Naive B cell (primary cell): ENCODE results near the gene IRF2BP1. TPM values are rescaled to one million over a fixed set of nuclear protein-coding genes. Genes with fewer than 3 reads are reported as not detected.
A peak's percentile ranks its signal among the peaks of the same experiment; 100 is the strongest.

Experiments used
- ATAC-seq, 2 donors: fragments of 150-1000 bp; cut with Tn5 transposase; 2 replicates each; pipeline ENCODE4 v1.10.0; 2021; ENCODE audit warnings: low read depth in 2 of 2, mild to moderate bottlenecking in 2 of 2, moderate library complexity in 2 of 2
- DNase-seq: peaks from one replicate; pipeline ENCODE4 v3.0.0; 2022
- H3K27ac Mint-ChIP-seq, 6 donors: one replicate each; pipeline ENCODE4 v1.8.0; 2020 to 2022; ENCODE audit warnings: mild to moderate bottlenecking in 6 of 6, mixed read lengths in 6 of 6, moderate library complexity in 5 of 6, inconsistent platforms in 2 of 6
- H3K27me3 Mint-ChIP-seq, 3 donors: one replicate each; pipeline ENCODE4 v1.8.0; 2021 to 2022; ENCODE audit warnings: mixed read lengths in 3 of 3, mild to moderate bottlenecking in 1 of 3
- H3K36me3 Mint-ChIP-seq, 2 donors: one replicate each; pipeline ENCODE4 v1.8.0; 2020 to 2022; ENCODE audit warnings: mixed read lengths in 2 of 2, inconsistent platforms in 1 of 2, mild to moderate bottlenecking in 1 of 2
- H3K4me1 Mint-ChIP-seq, 3 donors: one replicate each; pipeline ENCODE4 v1.8.0; 2020 to 2022; ENCODE audit warnings: mixed read lengths in 3 of 3, inconsistent platforms in 1 of 3, mild to moderate bottlenecking in 1 of 3, moderate library complexity in 1 of 3
- H3K4me3 Mint-ChIP-seq, 8 donors: one replicate each; pipeline ENCODE4 v1.8.0; 2020 to 2022; ENCODE audit warnings: mild to moderate bottlenecking in 8 of 8, mixed read lengths in 8 of 8, moderate library complexity in 8 of 8, inconsistent platforms in 2 of 8
- H3K9me3 Mint-ChIP-seq, 7 donors: one replicate each; pipeline ENCODE4 v1.8.0; 2020 to 2022; ENCODE audit warnings: mixed read lengths in 7 of 7, mild to moderate bottlenecking in 5 of 7, inconsistent platforms in 2 of 7, moderate library complexity in 1 of 7
- polyA plus RNA-seq, 6 donors: library from polyadenylated mRNA; unstranded; fragments of 300-500 nt; fragmentation: Illumina TruSeq; gene quantifications; one replicate each; pipeline ENCODE4 v1.2.3, GENCODE V29; 2021; ENCODE audit warnings: low read depth in 6 of 6

Gene IRF2BP1
- polyA plus RNA-seq, 6 donors from 2014 or later = 3.1 to 10.1 (median 5.9) TPM

DNA sequence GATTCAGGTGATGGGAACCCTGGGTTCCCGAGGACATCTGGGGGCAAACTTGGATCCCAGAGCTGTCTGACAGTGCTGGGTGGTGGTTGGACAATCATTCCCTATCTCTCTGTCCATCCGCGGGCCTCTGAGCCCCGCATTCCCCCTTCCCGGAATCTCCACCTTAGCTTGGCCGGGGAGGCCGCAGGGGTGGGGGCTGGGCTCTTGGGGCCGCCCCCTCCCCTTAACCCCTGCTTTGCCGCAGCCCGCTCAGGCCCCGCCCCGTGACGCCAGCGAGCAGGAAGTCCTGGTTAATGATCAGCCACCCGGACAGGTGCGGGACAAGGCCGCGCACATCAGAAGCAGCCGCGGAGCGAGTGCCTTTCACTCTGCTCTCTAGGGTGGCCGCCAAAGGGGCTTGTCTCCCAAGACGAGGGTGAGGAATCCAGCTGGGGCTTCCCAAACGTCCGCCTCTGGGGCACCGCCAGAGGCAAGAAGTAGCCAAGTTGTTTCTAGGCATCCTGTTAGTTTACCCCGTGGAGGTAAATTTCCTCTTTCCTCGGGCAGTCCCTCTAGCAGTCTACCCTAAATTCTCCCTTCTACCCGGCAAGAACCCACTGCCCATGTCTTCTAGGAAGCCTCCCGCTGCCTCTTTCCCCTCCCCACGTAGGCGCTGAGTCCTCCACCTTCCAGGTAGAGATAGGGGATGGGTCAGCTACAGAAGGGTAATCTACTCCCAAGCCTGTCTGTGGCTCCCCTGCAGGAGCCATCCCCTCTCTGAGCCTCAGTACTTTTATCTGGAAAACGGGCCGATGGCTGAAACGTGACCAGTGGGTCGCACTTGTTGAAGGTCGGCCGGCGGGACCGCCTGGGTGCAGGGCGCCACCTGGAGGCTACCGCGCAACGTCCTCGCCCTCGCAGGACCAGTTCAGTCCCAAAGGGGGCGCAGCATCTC lies 3.0 kb downstream of the IRF2BP1 start:
- H3K27me3 Mint-ChIP-seq = peaks cover 12 to 27% (median 12%) of the 10 kb centered on the region in 3 donors
- DNase-seq (peak; percentile 75), ATAC-seq (peak; percentile 14 to 18)
- peaks cover 19 to 35% (median 22%) of the 10 kb centered on the region in 3 donors for H3K4me1 Mint-ChIP-seq
- peaks cover 0 to 2% (median 0%) of the 10 kb centered on the region in 7 donors for H3K9me3 Mint-ChIP-seq
- H3K4me3 Mint-ChIP-seq = peak overlapping the region; percentile 70 to 88 (median 84)
- H3K27ac Mint-ChIP-seq = peak overlapping the region in 3 of 6 donors; percentile 33 to 96 (median 85)
- peaks cover 0 to 7% of the 10 kb centered on the region in 2 donors for H3K36me3 Mint-ChIP-seq

DNA sequence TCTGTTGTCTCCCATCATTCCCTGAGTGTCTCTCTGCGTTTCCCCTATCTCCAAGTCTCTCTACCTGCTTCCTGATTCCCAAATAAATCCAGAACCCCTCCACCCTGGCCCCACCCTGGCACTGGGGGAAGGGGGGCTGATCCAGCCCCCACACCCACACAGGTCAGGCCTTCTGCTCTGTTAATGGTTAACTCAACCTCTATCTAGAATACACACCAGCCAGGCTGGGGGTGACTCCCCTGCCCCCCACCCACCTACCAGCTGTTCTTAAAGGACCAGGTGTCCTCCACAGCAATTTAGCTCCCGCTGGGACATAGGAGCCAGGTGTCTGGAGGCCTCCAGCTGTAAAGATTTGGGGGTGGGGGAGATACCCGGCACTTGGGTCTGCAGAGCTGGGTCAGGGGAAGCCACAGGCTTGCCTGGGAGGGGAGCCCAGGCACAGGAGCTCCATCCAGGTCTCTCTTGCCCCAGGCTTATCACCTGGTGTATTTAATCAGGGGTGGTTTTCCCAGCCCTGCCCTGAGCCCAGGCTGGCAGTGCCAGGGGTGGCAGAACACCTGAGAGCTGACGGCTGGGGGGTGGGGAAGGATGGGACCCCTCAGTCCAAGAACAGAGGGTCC lies 3.9 kb downstream of the IRF2BP1 start:
- H3K36me3 Mint-ChIP-seq = peaks cover 0 to 7% of the 10 kb centered on the region in 2 donors
- H3K4me1 Mint-ChIP-seq = peaks cover 22 to 39% (median 22%) of the 10 kb centered on the region in 3 donors
- H3K27me3 Mint-ChIP-seq = peaks cover 15 to 36% (median 21%) of the 10 kb centered on the region in 3 donors
- H3K9me3 Mint-ChIP-seq = peaks cover 0 to 2% (median 0%) of the 10 kb centered on the region in 7 donors
- ATAC-seq (no peak), DNase-seq (no peak)
- peak overlapping the region in 1 of 6 donors; percentile 79 for H3K27ac Mint-ChIP-seq
- peak overlapping the region in 2 of 8 donors; percentile 37 to 40 for H3K4me3 Mint-ChIP-seq

DNA sequence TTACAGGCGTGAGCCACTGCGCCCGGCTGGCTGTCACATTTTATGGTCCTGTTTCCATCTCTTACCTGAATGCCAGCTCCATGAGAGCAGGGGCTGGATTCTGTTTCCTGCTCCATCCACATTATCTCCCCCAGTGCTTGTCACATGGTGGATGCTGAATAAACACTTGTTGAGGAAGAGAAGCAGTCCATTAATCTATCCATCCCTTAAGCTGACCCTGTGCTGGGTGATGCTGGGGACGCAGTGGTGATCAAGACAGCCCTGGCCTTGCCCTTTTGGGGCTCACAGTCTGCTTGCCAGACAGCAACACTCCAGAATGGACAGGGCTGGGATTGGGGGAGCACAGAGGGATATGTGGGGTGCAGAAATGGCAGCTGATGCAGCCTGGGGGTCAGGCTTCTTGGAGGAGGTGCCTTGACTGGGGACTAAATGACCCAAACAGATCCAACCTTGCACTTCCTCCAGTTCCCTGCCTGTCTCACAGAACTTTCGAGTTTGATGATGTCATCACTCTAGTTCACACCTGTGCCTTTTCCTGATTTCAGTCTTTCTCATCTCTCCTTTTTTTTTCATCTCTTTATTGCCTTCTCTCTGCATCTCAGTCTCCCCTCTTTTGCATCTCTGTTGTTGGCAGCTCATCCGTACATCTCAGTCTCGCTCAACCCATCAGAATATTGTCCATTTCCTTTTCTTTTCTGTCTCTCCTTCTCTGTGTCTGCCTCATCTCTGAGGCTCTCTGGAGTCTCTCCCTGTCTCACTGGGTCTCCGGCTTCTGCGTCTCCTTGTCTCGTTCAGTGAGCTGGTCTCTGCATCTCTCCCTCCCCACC lies 4.6 kb downstream of the IRF2BP1 start:
- Mint-ChIP-seq H3K9me3 (peaks cover 0 to 2% (median 0%) of the 10 kb centered on the region in 7 donors), H3K4me1 (peaks cover 19 to 33% (median 24%) of the 10 kb centered on the region in 3 donors), H3K36me3 (peaks cover 0 to 7% of the 10 kb centered on the region in 2 donors), H3K27me3 (peaks cover 18 to 41% (median 25%) of the 10 kb centered on the region in 3 donors), H3K27ac (peak overlapping the region in 1 of 6 donors; percentile 79), H3K4me3 (peak overlapping the region in 2 of 8 donors; percentile 37 to 40)
- no peak for DNase-seq
- no peak for ATAC-seq

DNA sequence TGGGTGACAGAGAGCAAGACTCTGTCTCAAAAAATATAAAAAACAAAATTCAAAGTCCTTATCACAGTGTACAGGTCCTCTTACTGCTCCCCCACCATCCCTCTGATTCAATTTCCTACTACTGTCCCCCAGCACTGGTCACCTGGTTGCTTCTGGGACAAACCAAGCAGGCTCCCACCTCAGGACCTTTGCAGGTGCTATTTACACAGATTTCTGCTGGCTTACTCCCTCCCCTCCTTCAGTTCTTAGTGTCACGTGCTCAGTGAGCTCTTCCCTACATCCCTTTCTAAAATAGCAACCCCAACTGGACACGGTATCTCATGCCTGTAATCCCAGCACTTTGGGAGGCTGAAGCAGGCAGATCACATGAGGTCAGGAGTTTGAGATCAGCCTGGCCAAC lies 6.0 kb downstream of the IRF2BP1 start:
- Mint-ChIP-seq H3K4me1 (peaks cover 18 to 32% (median 23%) of the 10 kb centered on the region in 3 donors), H3K27me3 (peaks cover 28 to 54% (median 38%) of the 10 kb centered on the region in 3 donors), H3K27ac (peak overlapping the region in 1 of 6 donors; percentile 13), H3K9me3 (peaks cover 0 to 2% (median 0%) of the 10 kb centered on the region in 7 donors), H3K4me3 (peak overlapping the region in 1 of 8 donors; percentile 63), H3K36me3 (peaks cover 0 to 7% of the 10 kb centered on the region in 2 donors)
- DNase-seq = no peak
- no peak for ATAC-seq

DNA sequence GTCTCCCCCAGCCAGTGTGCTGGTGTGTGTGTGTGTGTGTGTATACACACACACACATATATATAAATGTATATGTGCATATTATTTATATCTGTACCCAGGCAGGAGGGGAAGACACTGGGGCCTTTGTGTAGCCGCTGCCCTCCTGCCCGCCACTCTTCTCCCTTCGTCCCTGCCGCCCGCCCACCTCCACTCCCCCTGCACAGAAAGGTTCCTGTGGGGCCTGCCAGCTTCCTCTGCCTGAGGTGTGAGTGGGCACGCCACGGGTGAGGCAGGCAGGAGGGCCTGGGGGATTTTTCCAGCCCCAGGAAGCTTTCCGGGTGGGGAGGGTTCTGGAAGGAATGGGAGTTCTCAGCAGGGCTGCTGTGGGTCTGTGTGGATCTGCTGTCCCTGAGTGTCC lies 6.9 kb downstream of the IRF2BP1 start:
- peaks cover 18 to 28% (median 23%) of the 10 kb centered on the region in 3 donors for H3K4me1 Mint-ChIP-seq
- no peak overlapping the region for H3K4me3 Mint-ChIP-seq
- peaks cover 32 to 63% (median 47%) of the 10 kb centered on the region in 3 donors for H3K27me3 Mint-ChIP-seq
- no peak for DNase-seq
- H3K27ac Mint-ChIP-seq = no peak overlapping the region
- H3K9me3 Mint-ChIP-seq = peaks cover 0 to 2% (median 0%) of the 10 kb centered on the region in 7 donors
- no peak for ATAC-seq
- H3K36me3 Mint-ChIP-seq = peaks cover 0 to 7% of the 10 kb centered on the region in 2 donors

DNA sequence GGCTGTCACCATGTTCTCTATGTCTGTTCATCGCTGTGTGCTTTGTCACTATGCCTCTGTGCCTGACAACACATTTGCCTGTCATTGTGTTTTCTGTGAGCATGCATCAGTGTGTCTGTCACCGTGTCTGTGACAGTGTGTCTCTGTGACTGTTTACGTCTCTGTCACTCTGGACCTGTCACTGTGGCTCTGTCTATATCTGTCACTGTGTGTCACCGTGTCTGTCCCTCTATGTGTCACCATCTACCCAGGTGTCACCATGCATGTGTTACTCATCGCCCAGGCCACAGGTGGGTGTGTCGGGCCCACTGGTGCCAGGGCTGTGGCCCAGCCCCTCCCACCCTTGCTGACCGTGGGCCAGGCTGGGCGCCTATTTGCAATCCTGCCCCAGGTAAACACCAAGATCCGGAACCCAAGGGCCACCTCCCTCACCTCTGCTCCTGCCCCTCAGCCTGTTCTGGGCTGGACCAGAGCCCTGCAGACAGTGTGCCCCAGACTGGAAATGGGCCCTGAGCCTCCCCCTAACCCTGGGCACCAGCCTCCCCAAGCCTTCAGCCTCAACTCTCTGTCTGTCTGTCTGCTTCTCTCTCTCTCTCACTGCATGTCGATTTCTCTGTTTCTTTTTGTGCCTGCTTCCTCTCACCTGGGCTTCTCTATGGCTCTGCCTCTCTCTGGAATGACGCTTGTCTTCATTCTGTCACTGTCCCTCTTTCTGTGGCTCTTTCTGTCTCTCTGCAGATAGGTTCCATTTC lies 7.7 kb downstream of the IRF2BP1 start:
- Mint-ChIP-seq H3K27ac (no peak overlapping the region), H3K4me3 (peak overlapping the region in 3 of 8 donors; percentile 10 to 40 (median 16)), H3K27me3 (peaks cover 36 to 68% (median 56%) of the 10 kb centered on the region in 3 donors), H3K36me3 (peaks cover 0 to 2% of the 10 kb centered on the region in 2 donors), H3K4me1 (peaks cover 11 to 26% (median 18%) of the 10 kb centered on the region in 3 donors), H3K9me3 (peaks cover 0 to 2% (median 0%) of the 10 kb centered on the region in 7 donors)
- ATAC-seq = no peak
- DNase-seq = no peak

DNA sequence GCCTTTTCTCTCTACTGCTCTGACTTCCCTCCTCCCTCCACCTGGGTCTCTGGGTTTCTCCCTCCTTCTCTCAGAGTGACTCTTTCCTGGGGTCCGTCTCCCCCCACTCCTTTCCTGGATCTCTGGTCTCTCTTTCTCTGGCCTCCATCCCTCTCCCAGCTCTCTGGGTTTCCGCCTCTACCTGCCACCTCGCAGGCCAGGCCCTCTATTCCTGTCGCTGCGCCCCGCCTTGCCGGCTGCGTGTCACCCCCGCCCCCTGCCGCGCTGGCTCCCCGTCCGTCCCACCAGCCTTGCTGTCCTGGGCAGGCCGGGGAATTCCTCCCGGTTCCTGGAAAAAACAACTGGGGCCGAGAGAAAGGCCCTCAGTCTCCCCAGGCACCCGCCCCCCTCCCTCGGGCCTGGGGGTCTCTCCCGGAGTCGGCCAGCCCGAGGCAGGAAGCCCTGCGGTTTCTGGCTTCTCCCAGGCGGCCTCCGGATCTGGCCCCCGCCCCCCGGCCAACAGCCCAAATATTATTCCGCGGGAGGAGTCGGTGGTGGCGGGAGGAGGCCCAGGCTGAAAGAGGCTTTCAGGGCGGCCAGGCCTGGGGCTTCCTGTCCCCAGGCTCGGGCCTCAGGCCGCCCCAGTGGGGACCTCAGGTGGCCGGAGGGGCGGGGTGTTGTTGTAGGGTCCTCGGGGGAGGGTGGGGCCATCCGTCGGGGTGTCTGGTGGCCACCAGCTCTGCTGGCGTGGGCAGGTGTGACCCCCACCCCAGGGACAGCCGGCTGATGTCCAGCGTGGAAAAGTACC lies 9.3 kb downstream of the IRF2BP1 start:
- Mint-ChIP-seq H3K4me3 (peak overlapping the region in 6 of 8 donors; percentile 0 to 74 (median 10)), H3K4me1 (peaks cover 8 to 17% (median 12%) of the 10 kb centered on the region in 3 donors), H3K27ac (peak overlapping the region in 1 of 6 donors; percentile 47), H3K9me3 (peaks cover 0 to 2% (median 0%) of the 10 kb centered on the region in 7 donors), H3K27me3 (peaks cover 33 to 73% (median 60%) of the 10 kb centered on the region in 3 donors), H3K36me3 (no peaks in the 10 kb centered on the region)
- peak; percentile 23 to 46 for ATAC-seq
- DNase-seq = no peak

DNA sequence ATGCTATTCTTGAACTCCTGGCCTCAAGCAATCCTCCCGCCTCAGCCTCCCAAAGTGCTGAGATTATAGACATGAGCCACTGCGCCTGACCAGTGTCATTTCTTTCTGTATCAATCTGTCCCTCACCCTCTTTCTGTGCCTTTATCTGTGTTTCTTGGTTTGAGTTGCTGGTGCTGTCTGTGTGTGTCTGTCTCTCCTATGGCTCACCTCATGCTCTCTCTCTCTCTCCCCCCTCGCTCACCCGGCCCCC lies 9.9 kb downstream of the IRF2BP1 start:
- Mint-ChIP-seq H3K27me3 (peaks cover 33 to 71% (median 62%) of the 10 kb centered on the region in 3 donors), H3K4me1 (peaks cover 8 to 14% (median 9%) of the 10 kb centered on the region in 3 donors), H3K36me3 (no peaks in the 10 kb centered on the region), H3K9me3 (peaks cover 0 to 2% (median 0%) of the 10 kb centered on the region in 7 donors), H3K27ac (no peak overlapping the region), H3K4me3 (peak overlapping the region in 6 of 8 donors; percentile 0 to 74 (median 14))
- ATAC-seq = peak; percentile 68 to 76
- no peak for DNase-seq

DNA sequence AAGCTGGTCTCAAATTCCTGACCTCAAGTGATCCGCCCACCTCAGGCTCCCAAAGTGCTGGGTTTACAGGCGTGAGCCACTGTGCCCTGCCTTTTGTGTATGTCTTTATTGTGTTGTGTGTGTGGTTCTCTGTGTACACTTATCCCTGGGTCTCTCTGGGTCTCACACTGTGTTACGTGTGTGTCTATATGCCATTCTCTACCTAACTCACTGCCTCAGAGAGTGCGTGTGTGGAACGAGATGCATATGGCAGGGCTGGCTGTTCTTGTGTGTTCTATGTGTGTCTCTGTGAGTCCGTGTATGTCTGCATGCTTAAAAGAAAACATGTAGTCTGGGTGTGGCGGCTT lies 11.3 kb downstream of the IRF2BP1 start:
- Mint-ChIP-seq H3K27ac (no peak overlapping the region), H3K4me1 (peaks cover 8 to 14% (median 9%) of the 10 kb centered on the region in 3 donors)

DNA sequence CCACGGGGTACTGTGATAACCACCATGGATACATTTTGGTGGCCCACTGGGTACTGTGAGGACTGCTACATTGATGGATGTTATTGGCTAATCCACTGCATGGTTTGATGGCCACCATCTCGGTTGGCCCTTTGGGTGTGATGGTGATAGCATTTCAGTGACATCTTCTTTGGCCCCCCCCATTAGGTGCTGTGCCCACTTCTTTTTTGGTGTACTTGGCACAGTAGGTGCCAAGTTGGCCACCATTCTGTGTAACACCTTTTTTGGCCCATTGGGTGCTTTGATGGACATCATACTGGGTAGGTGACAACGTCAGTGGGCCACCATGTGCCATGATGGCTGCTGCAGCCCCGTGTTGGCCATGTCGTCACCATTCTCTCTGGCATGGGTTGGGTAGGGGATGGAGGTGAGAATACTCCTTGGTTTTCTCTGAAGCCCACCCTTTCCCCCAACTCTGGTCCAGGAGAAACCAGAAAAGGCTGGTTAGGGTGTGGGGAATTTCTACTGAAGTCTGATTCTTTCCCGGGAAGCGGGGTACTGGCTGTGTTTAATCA lies 12.6 kb downstream of the IRF2BP1 start:
- no peak overlapping the region for H3K4me3 Mint-ChIP-seq
- H3K4me1 Mint-ChIP-seq = peaks cover 8 to 13% (median 9%) of the 10 kb centered on the region in 3 donors
- ATAC-seq = no peak

More for the DNA sequence above, 11.3 kb downstream of the IRF2BP1 start:
- peaks cover 0 to 2% (median 0%) of the 10 kb centered on the region in 7 donors for H3K9me3 Mint-ChIP-seq
- H3K27me3 Mint-ChIP-seq = peaks cover 33 to 62% (median 62%) of the 10 kb centered on the region in 3 donors
- DNase-seq (no peak), ATAC-seq (no peak)
- no peak overlapping the region for H3K4me3 Mint-ChIP-seq
- no peaks in the 10 kb centered on the region for H3K36me3 Mint-ChIP-seq

DNA sequence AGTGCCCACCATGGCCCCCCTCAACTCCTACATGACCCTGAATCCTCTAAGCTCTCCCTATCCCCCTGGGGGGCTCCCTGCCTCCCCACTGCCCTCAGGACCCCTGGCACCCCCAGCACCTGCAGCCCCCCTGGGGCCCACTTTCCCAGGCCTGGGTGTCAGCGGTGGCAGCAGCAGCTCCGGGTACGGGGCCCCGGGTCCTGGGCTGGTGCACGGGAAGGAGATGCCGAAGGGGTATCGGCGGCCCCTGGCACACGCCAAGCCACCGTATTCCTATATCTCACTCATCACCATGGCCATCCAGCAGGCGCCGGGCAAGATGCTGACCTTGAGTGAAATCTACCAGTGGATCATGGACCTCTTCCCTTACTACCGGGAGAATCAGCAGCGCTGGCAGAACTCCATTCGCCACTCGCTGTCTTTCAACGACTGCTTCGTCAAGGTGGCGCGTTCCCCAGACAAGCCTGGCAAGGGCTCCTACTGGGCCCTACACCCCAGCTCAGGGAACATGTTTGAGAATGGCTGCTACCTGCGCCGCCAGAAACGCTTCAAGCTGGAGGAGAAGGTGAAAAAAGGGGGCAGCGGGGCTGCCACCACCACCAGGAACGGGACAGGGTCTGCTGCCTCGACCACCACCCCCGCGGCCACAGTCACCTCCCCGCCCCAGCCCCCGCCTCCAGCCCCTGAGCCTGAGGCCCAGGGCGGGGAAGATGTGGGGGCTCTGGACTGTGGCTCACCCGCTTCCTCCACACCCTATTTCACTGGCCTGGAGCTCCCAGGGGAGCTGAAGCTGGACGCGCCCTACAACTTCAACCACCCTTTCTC lies 13.6 kb downstream of the IRF2BP1 start:
- DNase-seq (no peak), ATAC-seq (no peak)
- H3K4me1 Mint-ChIP-seq = peaks cover 6 to 8% (median 7%) of the 10 kb centered on the region in 3 donors
- H3K4me3 Mint-ChIP-seq = no peak overlapping the region
- H3K27ac Mint-ChIP-seq = no peak overlapping the region
- H3K9me3 Mint-ChIP-seq = no peaks in the 10 kb centered on the region
- peaks cover 21 to 44% (median 43%) of the 10 kb centered on the region in 3 donors for H3K27me3 Mint-ChIP-seq
- H3K36me3 Mint-ChIP-seq = no peaks in the 10 kb centered on the region

More for the DNA sequence above, 12.6 kb downstream of the IRF2BP1 start:
- Mint-ChIP-seq H3K27me3 (peaks cover 27 to 54% (median 53%) of the 10 kb centered on the region in 3 donors), H3K9me3 (no peaks in the 10 kb centered on the region), H3K36me3 (no peaks in the 10 kb centered on the region), H3K27ac (no peak overlapping the region)
- no peak for DNase-seq
